ENCODE data around the gene ECE2.

DNA sequence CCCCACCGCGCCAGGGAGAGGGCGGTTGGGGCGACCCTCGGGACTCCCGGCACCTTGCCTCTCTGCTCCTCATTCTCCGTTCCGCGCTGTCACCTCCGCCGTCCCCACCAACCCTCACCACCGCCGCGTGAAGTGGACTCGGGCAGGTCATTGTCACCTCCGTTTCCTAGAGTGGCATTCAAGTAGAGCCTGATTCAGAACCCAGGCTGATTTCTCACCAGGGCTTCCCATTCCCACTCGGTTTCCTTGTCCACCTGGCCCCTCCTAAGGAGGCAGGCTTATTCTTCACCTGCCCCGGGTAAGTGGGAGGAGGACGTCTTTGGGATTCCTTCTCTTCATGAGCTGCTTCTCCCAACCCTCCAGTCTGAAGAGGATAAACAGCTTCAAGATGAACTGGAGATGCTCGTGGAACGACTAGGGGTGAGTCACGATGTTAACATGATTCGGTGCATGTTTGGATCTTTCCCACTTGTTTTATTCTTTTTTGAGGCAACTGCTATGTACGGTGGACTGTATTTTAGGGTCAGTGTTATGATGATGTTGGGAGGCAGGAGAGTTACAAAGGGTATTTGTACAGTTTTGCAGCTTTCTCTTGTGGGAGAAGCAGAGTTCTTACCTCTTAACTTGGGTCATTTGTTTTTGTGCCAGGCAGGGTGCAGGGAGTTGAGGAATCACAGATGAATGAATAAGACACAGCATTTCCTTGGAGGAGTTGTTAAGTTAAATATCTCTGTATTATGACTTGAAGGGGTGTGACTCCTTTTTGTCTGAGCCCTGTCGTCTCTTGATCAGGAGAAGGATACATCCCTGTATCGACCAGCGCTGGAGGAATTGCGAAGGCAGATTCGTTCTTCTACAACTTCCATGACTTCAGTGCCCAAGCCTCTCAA, 23.9 kb downstream of the ECE2 start:
- TF ChIP-seq POLR2AphosphoS5 (IDR thresholded peaks at IDR 0.05) (no peak), POLR2A (IDR thresholded peaks at IDR 0.05) (no peak)
- TF ChIP-seq, protein P1, sequence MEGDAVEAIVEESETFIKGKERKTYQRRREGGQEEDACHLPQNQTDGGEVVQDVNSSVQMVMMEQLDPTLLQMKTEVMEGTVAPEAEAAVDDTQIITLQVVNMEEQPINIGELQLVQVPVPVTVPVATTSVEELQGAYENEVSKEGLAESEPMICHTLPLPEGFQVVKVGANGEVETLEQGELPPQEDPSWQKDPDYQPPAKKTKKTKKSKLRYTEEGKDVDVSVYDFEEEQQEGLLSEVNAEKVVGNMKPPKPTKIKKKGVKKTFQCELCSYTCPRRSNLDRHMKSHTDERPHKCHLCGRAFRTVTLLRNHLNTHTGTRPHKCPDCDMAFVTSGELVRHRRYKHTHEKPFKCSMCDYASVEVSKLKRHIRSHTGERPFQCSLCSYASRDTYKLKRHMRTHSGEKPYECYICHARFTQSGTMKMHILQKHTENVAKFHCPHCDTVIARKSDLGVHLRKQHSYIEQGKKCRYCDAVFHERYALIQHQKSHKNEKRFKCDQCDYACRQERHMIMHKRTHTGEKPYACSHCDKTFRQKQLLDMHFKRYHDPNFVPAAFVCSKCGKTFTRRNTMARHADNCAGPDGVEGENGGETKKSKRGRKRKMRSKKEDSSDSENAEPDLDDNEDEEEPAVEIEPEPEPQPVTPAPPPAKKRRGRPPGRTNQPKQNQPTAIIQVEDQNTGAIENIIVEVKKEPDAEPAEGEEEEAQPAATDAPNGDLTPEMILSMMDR (IDR thresholded peaks at IDR 0.05): no peak
